Measurements from ENCODE around the gene NOL4L. TPM values are rescaled to one million over a fixed set of nuclear protein-coding genes. Genes with fewer than 3 reads are reported as not detected.

The NOL4L gene
- total RNA-seq, 1 experiment from 2014 or later = 40.9 TPM

- TF ChIP-seq, protein P1, sequence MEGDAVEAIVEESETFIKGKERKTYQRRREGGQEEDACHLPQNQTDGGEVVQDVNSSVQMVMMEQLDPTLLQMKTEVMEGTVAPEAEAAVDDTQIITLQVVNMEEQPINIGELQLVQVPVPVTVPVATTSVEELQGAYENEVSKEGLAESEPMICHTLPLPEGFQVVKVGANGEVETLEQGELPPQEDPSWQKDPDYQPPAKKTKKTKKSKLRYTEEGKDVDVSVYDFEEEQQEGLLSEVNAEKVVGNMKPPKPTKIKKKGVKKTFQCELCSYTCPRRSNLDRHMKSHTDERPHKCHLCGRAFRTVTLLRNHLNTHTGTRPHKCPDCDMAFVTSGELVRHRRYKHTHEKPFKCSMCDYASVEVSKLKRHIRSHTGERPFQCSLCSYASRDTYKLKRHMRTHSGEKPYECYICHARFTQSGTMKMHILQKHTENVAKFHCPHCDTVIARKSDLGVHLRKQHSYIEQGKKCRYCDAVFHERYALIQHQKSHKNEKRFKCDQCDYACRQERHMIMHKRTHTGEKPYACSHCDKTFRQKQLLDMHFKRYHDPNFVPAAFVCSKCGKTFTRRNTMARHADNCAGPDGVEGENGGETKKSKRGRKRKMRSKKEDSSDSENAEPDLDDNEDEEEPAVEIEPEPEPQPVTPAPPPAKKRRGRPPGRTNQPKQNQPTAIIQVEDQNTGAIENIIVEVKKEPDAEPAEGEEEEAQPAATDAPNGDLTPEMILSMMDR (conservative IDR thresholded peaks at IDR 0.05) = no peak
- no peak overlapping the region for H3K4me3 ChIP-seq
- H3K27me3 ChIP-seq (ENCODE audit: insufficient read depth, low read depth) = no peaks in the 10 kb centered on the region
- CTCF ChIA-PET = no interaction called here
- no peak overlapping the region for H3K4me2 ChIP-seq
- intact Hi-C loops (cut with micrococcal nuclease; ENCODE audit: unreplicated experiment) = no loop called here
- no peaks in the 10 kb centered on the region; the same call in 1 of the 2 replicates for H4K20me1 ChIP-seq (ENCODE audit: insufficient read depth)
- no peaks in the 10 kb centered on the region for H3F3A ChIP-seq (ENCODE audit: insufficient read depth, low read depth)
- no TSS peak for BruUV-seq (replicated peaks)
- H3K27ac ChIP-seq = no peak overlapping the region
- H3K79me2 ChIP-seq (ENCODE audit: low read depth) = no peaks in the 10 kb centered on the region
- H2AFZ ChIP-seq = no peak overlapping the region
- POLR2A ChIA-PET (ENCODE audit: unreplicated experiment) = no interaction called here
- no peaks in the 10 kb centered on the region for H3K9me3 ChIP-seq (ENCODE audit: insufficient read depth, low read depth)
- H3K36me3 ChIP-seq (ENCODE audit: low read depth) = no peaks in the 10 kb centered on the region
- H3K4me1 ChIP-seq (replicated peaks; ENCODE audit: insufficient read depth) = no peaks in the 10 kb centered on the region
- peaks cover 7% of the 10 kb centered on the region; the same call in 1 of the 2 replicates for H3K9me2 ChIP-seq (ENCODE audit: insufficient read depth)
- no peak for DNase-seq
Measured at GRCh38 chr20:32501709-32502108, 83.4 kb downstream of the NOL4L start.

- H2AFZ ChIP-seq = no peak overlapping the region
- TF ChIP-seq, protein P1 (conservative IDR thresholded peaks at IDR 0.05) = no peak
- no peak for TF ChIP-seq EZH2 (IDR thresholded peaks at IDR 0.05; ENCODE audit: low read depth)
- no peaks in the 10 kb centered on the region for H3K79me2 ChIP-seq (ENCODE audit: low read depth)
- H3K27me3 ChIP-seq (ENCODE audit: insufficient read depth, low read depth) = no peaks in the 10 kb centered on the region
- no peaks in the 10 kb centered on the region; the same call in 1 of the 2 replicates for H4K20me1 ChIP-seq (ENCODE audit: insufficient read depth)
- no peaks in the 10 kb centered on the region for H3K9me3 ChIP-seq (ENCODE audit: insufficient read depth, low read depth)
- ChIA-PET CTCF (interaction anchor here (0.6 to 0.7 kb wide), 4 partner anchors 9 to 765 kb away, joined by 3 to 17 read pairs (median 8); no protein-coding TSS in a partner anchor), POLR2A (ENCODE audit: unreplicated experiment) (no interaction called here)
- peaks cover 7% of the 10 kb centered on the region; the same call in 1 of the 2 replicates for H3K9me2 ChIP-seq (ENCODE audit: insufficient read depth)
- H3F3A ChIP-seq (ENCODE audit: insufficient read depth, low read depth) = no peaks in the 10 kb centered on the region
- H3K4me2 ChIP-seq = no peak overlapping the region
- no peak overlapping the region for H3K4me3 ChIP-seq
- no peak for DNase-seq
- H3K36me3 ChIP-seq (ENCODE audit: low read depth) = no peaks in the 10 kb centered on the region
- no peak overlapping the region for H3K27ac ChIP-seq
- H3K4me1 ChIP-seq (replicated peaks; ENCODE audit: insufficient read depth) = no peaks in the 10 kb centered on the region
- BruUV-seq (replicated peaks) = no TSS peak
- intact Hi-C loops (cut with micrococcal nuclease; ENCODE audit: unreplicated experiment) = no loop called here
Measured at GRCh38 chr20:32497589-32498224, 87.4 kb downstream of the NOL4L start.

- no peaks in the 10 kb centered on the region for H3K27me3 ChIP-seq (ENCODE audit: insufficient read depth, low read depth)
- no peaks in the 10 kb centered on the region for H3K9me3 ChIP-seq (ENCODE audit: insufficient read depth, low read depth)
- ChIA-PET CTCF (interaction anchor here (0.6 to 0.7 kb wide), 2 partner anchors 10 to 766 kb away, joined by 14 to 17 read pairs; no protein-coding TSS in a partner anchor), POLR2A (ENCODE audit: unreplicated experiment) (no interaction called here)
- H3K4me1 ChIP-seq (replicated peaks; ENCODE audit: insufficient read depth) = no peaks in the 10 kb centered on the region
- no TSS peak for BruUV-seq (replicated peaks)
- H3K9me2 ChIP-seq (ENCODE audit: insufficient read depth) = peaks cover 7% of the 10 kb centered on the region; the same call in 1 of the 2 replicates
- no peaks in the 10 kb centered on the region for H3F3A ChIP-seq (ENCODE audit: insufficient read depth, low read depth)
- H3K4me3 ChIP-seq = no peak overlapping the region
- no peaks in the 10 kb centered on the region for H3K36me3 ChIP-seq (ENCODE audit: low read depth)
- H2AFZ ChIP-seq = no peak overlapping the region
- no peak overlapping the region for H3K27ac ChIP-seq
- TF ChIP-seq, protein P1 (conservative IDR thresholded peaks at IDR 0.05) = no peak
- TF ChIP-seq EZH2 (IDR thresholded peaks at IDR 0.05; ENCODE audit: low read depth) = no peak
- no peak for DNase-seq
- intact Hi-C loops (cut with micrococcal nuclease; ENCODE audit: unreplicated experiment) = no loop called here
- H3K4me2 ChIP-seq = no peak overlapping the region
- H4K20me1 ChIP-seq (ENCODE audit: insufficient read depth) = no peaks in the 10 kb centered on the region; the same call in 1 of the 2 replicates
- H3K79me2 ChIP-seq (ENCODE audit: low read depth) = no peaks in the 10 kb centered on the region
Measured at GRCh38 chr20:32496811-32497533, 88.2 kb downstream of the NOL4L start.
